Measurements from ENCODE around the gene MEX3A. TPM values are rescaled to one million over a fixed set of nuclear protein-coding genes. Genes with fewer than 3 reads are reported as not detected.

The MEX3A gene
- total and polyA plus RNA-seq, 10 of the 15 experiments (the other 5 are each of a cell fraction or from before 2014, with no cell fraction given) = 0.11 to 5.1 (median 1.7) TPM

- 0 out of 2 replicates have a peak, but pooled peaks have one; percentile 45 for TF ChIP-seq NKRF (conservative IDR thresholded peaks at IDR 0.05)
- peak; percentile 63; the same call in 1 of the 2 replicates for TF ChIP-seq SMARCA5 (IDR thresholded peaks at IDR 0.05)
- TF ChIP-seq RELA (IDR thresholded peaks at IDR 0.05; ENCODE audit: borderline replicate concordance, partially characterized antibody) = no peak
- no peak for TF ChIP-seq HCFC1 (IDR thresholded peaks at IDR 0.05; ENCODE audit: low read length)
- 0 out of 2 replicates have a peak, but pooled peaks have one; percentile 16 for TF ChIP-seq BACH1 (IDR thresholded peaks at IDR 0.05; ENCODE audit: borderline replicate concordance)
- TF ChIP-seq NFYA (IDR thresholded peaks at IDR 0.05; ENCODE audit: borderline replicate concordance, low read depth, low read length) = no peak
- no peak for TF ChIP-seq STAT3 (IDR thresholded peaks at IDR 0.05; ENCODE audit: low read depth, low read length)
- no peak for TF ChIP-seq MEF2B (IDR thresholded peaks at IDR 0.05; ENCODE audit: partially characterized antibody, poor library complexity, severe bottlenecking)
- peak; percentile 79 for TF ChIP-seq PKNOX1 (IDR thresholded peaks at IDR 0.05)
- TF ChIP-seq RUNX3 (IDR thresholded peaks at IDR 0.05; ENCODE audit: low read length) = 0 out of 2 replicates have a peak, but pooled peaks have one; percentile 9
- no peak for TF ChIP-seq CREM (IDR thresholded peaks at IDR 0.05; ENCODE audit: low read depth)
- TF ChIP-seq YBX1 (IDR thresholded peaks at IDR 0.05) = no peak
- peak; percentile 49 for TF ChIP-seq PBX3 (IDR thresholded peaks at IDR 0.05; ENCODE audit: insufficient replicate concordance, low read depth, low read length)
- TF ChIP-seq ZNF622 (IDR thresholded peaks at IDR 0.05) = no peak
- TF ChIP-seq MEF2A (IDR thresholded peaks at IDR 0.05; ENCODE audit: insufficient read depth, low read depth, low read length) = no peak
- TF ChIP-seq HDAC6 (IDR thresholded peaks at IDR 0.05; ENCODE audit: unreplicated experiment) = peak; percentile 85
Measured at GRCh38 chr1:156114919-156115513, 32.8 kb upstream of the MEX3A start (continued).

All from GM12878 (cell line).